ENCODE results near the gene ANKRD29. TPM values are rescaled to one million over a fixed set of nuclear protein-coding genes. Genes with fewer than 3 reads are reported as not detected.

Gene ANKRD29
- polyA plus RNA-seq, 1 of the 3 experiments (the other 2 are of a cell fraction): 8.2 TPM

DNA sequence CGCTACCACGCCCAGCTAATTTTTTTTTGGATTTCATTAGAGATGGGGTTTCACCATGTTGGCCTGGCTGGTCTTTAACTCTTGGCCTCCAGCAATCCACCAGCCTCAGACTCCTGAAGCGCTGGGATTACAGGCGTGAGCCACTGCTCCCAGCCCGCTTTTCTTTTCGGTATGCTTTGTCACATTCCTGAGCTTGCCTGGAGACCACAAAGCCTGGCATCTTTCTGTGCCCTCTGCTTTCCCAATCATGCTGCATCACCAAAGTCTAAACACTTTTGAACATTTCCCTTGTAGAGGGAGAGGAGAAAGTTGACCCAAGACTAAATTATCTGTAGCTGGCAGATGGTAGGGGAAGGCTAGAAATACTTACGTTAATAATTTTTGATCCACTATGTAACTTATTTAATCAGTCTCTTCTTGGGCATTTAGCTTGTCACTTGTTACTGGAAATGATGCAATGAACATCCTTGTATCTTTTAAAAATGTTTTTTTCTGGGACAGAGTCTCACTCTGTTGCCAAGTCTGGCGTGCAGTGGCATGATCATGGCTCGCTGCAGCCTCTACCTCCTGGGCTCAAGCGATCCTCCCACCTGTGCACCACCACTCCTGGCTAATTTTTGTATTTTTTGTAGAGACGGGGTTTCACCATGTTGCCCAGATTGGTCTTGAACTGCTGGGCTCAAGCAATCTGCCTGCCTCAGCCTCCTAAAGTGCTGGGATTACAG, 73.7 kb downstream of the ANKRD29 start:
- peaks cover 20% of the 10 kb centered on the region for H3K79me2 ChIP-seq (ENCODE audit: insufficient read depth)
- no peak overlapping the region for H3K4me2 ChIP-seq
- H3K9me3 ChIP-seq: no peaks in the 10 kb centered on the region
- H3K4me1 ChIP-seq (ENCODE audit: control insufficient read depth in 1 of 2, insufficient read depth in 2 of 2, low read depth in 1 of 2, low read length in 1 of 2): peaks cover 0 to 9% of the 10 kb centered on the region in 2 experiments; a peak in 2 of 4 replicates
- H3K27ac ChIP-seq (ENCODE audit: low read depth in 2 of 2, low read length in 1 of 2): no peak overlapping the region
- no peak overlapping the region for H3K4me3 ChIP-seq (ENCODE audit: low read depth in 2 of 2, low read length in 1 of 2)
- DNase-seq: no peak
- POLR2A ChIA-PET: no interaction called here
- peaks cover 23% of the 10 kb centered on the region for H3F3A ChIP-seq (replicated peaks; ENCODE audit: insufficient read depth)
- no peak overlapping the region for H3K9ac ChIP-seq
- H3K27me3 ChIP-seq (ENCODE audit: insufficient read depth): no peaks in the 10 kb centered on the region
- CTCF ChIA-PET: interaction anchor here (1.0 to 3.0 kb wide), 6 partner anchors 17 to 114 kb away, joined by 3 to 13 read pairs (median 4); no protein-coding TSS in a partner anchor
- H3K36me3 ChIP-seq (replicated peaks in 1 of 2; ENCODE audit: control insufficient read depth in 1 of 2, insufficient read depth in 2 of 2, low read length in 1 of 2): no peaks in the 10 kb centered on the region
- H2AFZ ChIP-seq (ENCODE audit: low read depth): no peak overlapping the region
- 85% methylated on average over 11 of the region's 11 CpGs for WGBS (ENCODE audit: low lambda C conversion rate)
- H3K9me2 ChIP-seq: no peaks in the 10 kb centered on the region
- H4K20me1 ChIP-seq (ENCODE audit: insufficient read depth): no peaks in the 10 kb centered on the region
- TF ChIP-seq EZH2phosphoT487 (IDR thresholded peaks at IDR 0.05; ENCODE audit: borderline replicate concordance, low read depth): no peak
- TF ChIP-seq, protein P1, sequence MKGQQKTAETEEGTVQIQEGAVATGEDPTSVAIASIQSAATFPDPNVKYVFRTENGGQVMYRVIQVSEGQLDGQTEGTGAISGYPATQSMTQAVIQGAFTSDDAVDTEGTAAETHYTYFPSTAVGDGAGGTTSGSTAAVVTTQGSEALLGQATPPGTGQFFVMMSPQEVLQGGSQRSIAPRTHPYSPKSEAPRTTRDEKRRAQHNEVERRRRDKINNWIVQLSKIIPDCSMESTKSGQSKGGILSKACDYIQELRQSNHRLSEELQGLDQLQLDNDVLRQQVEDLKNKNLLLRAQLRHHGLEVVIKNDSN (IDR thresholded peaks at IDR 0.05; ENCODE audit: borderline replicate concordance, low read depth): no peak
- TF ChIP-seq FOXM1 (IDR thresholded peaks at IDR 0.05; ENCODE audit: low read depth): no peak
- TF ChIP-seq RFX5 (IDR thresholded peaks at IDR 0.05; ENCODE audit: low read length): no peak
- TF ChIP-seq REST (IDR thresholded peaks at IDR 0.05; ENCODE audit: low read depth, low read length): no peak
- no peak for TF ChIP-seq USF2 (IDR thresholded peaks at IDR 0.05; ENCODE audit: borderline replicate concordance, low read depth, low read length)
- TF ChIP-seq EP300 (IDR thresholded peaks at IDR 0.05; ENCODE audit: borderline replicate concordance in 1 of 2, low read depth in 1 of 2, low read length in 1 of 2): no peak
- TF ChIP-seq, protein P2, sequence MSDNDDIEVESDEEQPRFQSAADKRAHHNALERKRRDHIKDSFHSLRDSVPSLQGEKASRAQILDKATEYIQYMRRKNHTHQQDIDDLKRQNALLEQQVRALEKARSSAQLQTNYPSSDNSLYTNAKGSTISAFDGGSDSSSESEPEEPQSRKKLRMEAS (IDR thresholded peaks at IDR 0.05; ENCODE audit: low read depth): no peak

DNA sequence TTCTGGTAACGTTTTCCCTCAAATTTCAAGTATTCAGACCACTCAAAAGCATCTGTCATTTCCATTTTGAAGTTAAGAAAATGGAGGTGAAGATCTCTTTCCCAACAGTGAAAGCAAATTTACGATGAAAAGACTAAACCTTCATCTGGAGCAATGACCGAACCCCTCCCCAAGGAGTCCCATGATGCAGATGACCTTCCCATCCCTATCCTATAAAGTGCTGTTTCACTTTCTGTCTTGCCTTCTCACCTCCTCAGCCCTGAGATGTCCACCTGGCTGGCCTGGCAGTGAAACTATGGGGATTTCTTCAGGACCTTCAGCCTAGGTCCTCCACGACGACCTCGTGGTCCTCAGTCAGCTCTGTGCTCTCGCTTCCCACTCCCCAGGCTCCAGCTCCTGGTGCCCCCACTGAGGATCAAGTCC, 75.5 kb downstream of the ANKRD29 start:
- DNase-seq: no peak
- H3K4me3 ChIP-seq (ENCODE audit: low read depth in 2 of 2, low read length in 1 of 2): peak overlapping the region; percentile 14 to 81; a peak in 2 of 4 replicates
- peaks cover 37% of the 10 kb centered on the region for H3K79me2 ChIP-seq (ENCODE audit: insufficient read depth)
- H3K36me3 ChIP-seq (replicated peaks in 1 of 2; ENCODE audit: control insufficient read depth in 1 of 2, insufficient read depth in 2 of 2, low read length in 1 of 2): no peaks in the 10 kb centered on the region
- no peak for TF ChIP-seq RCOR1 (IDR thresholded peaks at IDR 0.05; ENCODE audit: low read length)
- TF ChIP-seq POLR2AphosphoS5 (IDR thresholded peaks at IDR 0.05; ENCODE audit: low read depth, low read length): no peak
- no peak for TF ChIP-seq GATA2 (CRISPR knock-in tag; IDR thresholded peaks at IDR 0.05)
- CTCF ChIA-PET: interaction anchor here (0.6 to 3.5 kb wide), 10 partner anchors 9 to 225 kb away, joined by 3 to 13 read pairs (median 3); no protein-coding TSS in a partner anchor
- no peaks in the 10 kb centered on the region for H3K9me3 ChIP-seq
- POLR2A ChIA-PET: no interaction called here
- no peaks in the 10 kb centered on the region for H3K27me3 ChIP-seq (ENCODE audit: insufficient read depth)
- WGBS (ENCODE audit: low lambda C conversion rate): 17% methylated on average over 7 of the region's 7 CpGs
- peaks cover 0 to 9% of the 10 kb centered on the region in 2 experiments; a peak in 1 of 4 replicates for H3K4me1 ChIP-seq (ENCODE audit: control insufficient read depth in 1 of 2, insufficient read depth in 2 of 2, low read depth in 1 of 2, low read length in 1 of 2)
- peak overlapping the region; percentile 96 for H3K9ac ChIP-seq
- H3K4me2 ChIP-seq: peak overlapping the region; percentile 93
- H3K27ac ChIP-seq (ENCODE audit: low read depth in 2 of 2, low read length in 1 of 2): peak overlapping the region in 1 of 2 experiments; percentile 99; a peak in 1 of 4 replicates
- H4K20me1 ChIP-seq (ENCODE audit: insufficient read depth): no peaks in the 10 kb centered on the region
- H3F3A ChIP-seq (replicated peaks; ENCODE audit: insufficient read depth): peaks cover 15% of the 10 kb centered on the region
- peak overlapping the region; percentile 75 for H2AFZ ChIP-seq (ENCODE audit: low read depth)
- H3K9me2 ChIP-seq: no peaks in the 10 kb centered on the region

All from SK-N-SH (cell line).